ENCODE data around the gene CSTF1.

CSTF1 gene

GRCh38 chr20:56412949-56413348 lies 20.5 kb downstream of the CSTF1 start:
- no peaks in the 10 kb centered on the region for H3K79me1 ChIP-seq (ENCODE audit: low read depth, low read length)
- no peak overlapping the region for H3K4me2 ChIP-seq (ENCODE audit: insufficient read depth, low read length, poor library complexity, severe bottlenecking)
- no peak overlapping the region for H2BK12ac ChIP-seq (ENCODE audit: low read length)
- H3K27ac ChIP-seq (replicated peaks; ENCODE audit: low read length): no peak overlapping the region
- WGBS, 2 donors (ENCODE audit: extremely low coverage in 2 of 2, insufficient read length in 2 of 2, insufficient replicate concordance in 1 of 2): no CpG with 5 or more reads among the region's 3 CpGs
- H3K36me3 ChIP-seq (replicated peaks in 1 of 2; ENCODE audit: control insufficient read depth in 2 of 2, insufficient read depth in 2 of 2, low read length in 2 of 2): peaks cover 8 to 27% of the 10 kb centered on the region in 2 donors
- no peak overlapping the region for H4K91ac ChIP-seq (ENCODE audit: low read depth, low read length, poor library complexity)
- H3K4me1 ChIP-seq (ENCODE audit: control insufficient read depth in 2 of 2, insufficient read depth in 1 of 2, low read depth in 1 of 2, low read length in 2 of 2): no peaks in the 10 kb centered on the region
- peaks cover 0 to 2% of the 10 kb centered on the region in 2 donors for H3K9me3 ChIP-seq (replicated peaks in 1 of 2; ENCODE audit: control insufficient read depth in 2 of 2, insufficient read depth in 1 of 2, low read depth in 1 of 2, low read length in 2 of 2)
- H3K27me3 ChIP-seq (ENCODE audit: control insufficient read depth in 3 of 3, insufficient read depth in 3 of 3, low read depth in 1 of 3, low read length in 3 of 3): no peaks in the 10 kb centered on the region
- H3K9ac ChIP-seq (ENCODE audit: low read depth, low read length, poor library complexity): no peak overlapping the region
- H2BK120ac ChIP-seq (ENCODE audit: low read depth, low read length): no peak overlapping the region
- no peak for DNase-seq (ENCODE audit: low spot score)
- H4K8ac ChIP-seq (ENCODE audit: low read depth, low read length): no peak overlapping the region
- H2AFZ ChIP-seq (ENCODE audit: low read length): no peak overlapping the region
- H2AK5ac ChIP-seq (ENCODE audit: low read depth, low read length): no peak overlapping the region
- H3K18ac ChIP-seq (ENCODE audit: low read length): no peak overlapping the region
- H3K4me3 ChIP-seq (ENCODE audit: low read length in 2 of 2): no peak overlapping the region
- no peak overlapping the region for H3K4ac ChIP-seq (ENCODE audit: low read length)
- H3K14ac ChIP-seq (ENCODE audit: low read length): no peak overlapping the region
- no peak overlapping the region for H2BK15ac ChIP-seq (ENCODE audit: low read length)
- no peak overlapping the region for H2BK5ac ChIP-seq (ENCODE audit: low read length)
- no peak overlapping the region for H3K23ac ChIP-seq (ENCODE audit: low read depth, low read length, poor library complexity)

GRCh38 chr20:56414842-56415765 lies 22.7 kb downstream of the CSTF1 start:
- Histone ChIP-seq H2AK5ac (ENCODE audit: low read depth, low read length) (no peak overlapping the region), H3K23ac (ENCODE audit: low read depth, low read length, poor library complexity) (no peak overlapping the region), H3K27ac (replicated peaks; ENCODE audit: low read length) (no peak overlapping the region), H2BK12ac (ENCODE audit: low read length) (no peak overlapping the region), H3K27me3 (ENCODE audit: control insufficient read depth in 3 of 3, insufficient read depth in 3 of 3, low read depth in 1 of 3, low read length in 3 of 3) (no peaks in the 10 kb centered on the region), H3K36me3 (replicated peaks in 1 of 2; ENCODE audit: control insufficient read depth in 2 of 2, insufficient read depth in 2 of 2, low read length in 2 of 2) (peaks cover 3 to 9% of the 10 kb centered on the region in 2 donors), H4K8ac (ENCODE audit: low read depth, low read length) (no peak overlapping the region), H3K4me1 (ENCODE audit: control insufficient read depth in 2 of 2, insufficient read depth in 1 of 2, low read depth in 1 of 2, low read length in 2 of 2) (no peaks in the 10 kb centered on the region), H2BK120ac (ENCODE audit: low read depth, low read length) (no peak overlapping the region), H2BK5ac (ENCODE audit: low read length) (no peak overlapping the region), H3K14ac (ENCODE audit: low read length) (no peak overlapping the region), H3K79me1 (ENCODE audit: low read depth, low read length) (no peaks in the 10 kb centered on the region), H3K4me2 (ENCODE audit: insufficient read depth, low read length, poor library complexity, severe bottlenecking) (no peak overlapping the region), H4K91ac (ENCODE audit: low read depth, low read length, poor library complexity) (no peak overlapping the region), H3K9me3 (replicated peaks in 1 of 2; ENCODE audit: control insufficient read depth in 2 of 2, insufficient read depth in 1 of 2, low read depth in 1 of 2, low read length in 2 of 2) (peaks cover 0 to 2% of the 10 kb centered on the region in 2 donors), H3K4ac (ENCODE audit: low read length) (no peak overlapping the region), H3K9ac (ENCODE audit: low read depth, low read length, poor library complexity) (no peak overlapping the region), H2BK15ac (ENCODE audit: low read length) (no peak overlapping the region), H3K4me3 (ENCODE audit: low read length in 2 of 2) (no peak overlapping the region), H2AFZ (ENCODE audit: low read length) (no peak overlapping the region), H3K18ac (ENCODE audit: low read length) (no peak overlapping the region)
- no peak for DNase-seq (ENCODE audit: low spot score)
- WGBS, 2 donors (ENCODE audit: extremely low coverage in 2 of 2, insufficient read length in 2 of 2, insufficient replicate concordance in 1 of 2): no CpG with 5 or more reads among the region's 12 CpGs

GRCh38 chr20:56417402-56417801 lies 25.0 kb downstream of the CSTF1 start:
- no peak overlapping the region for H3K18ac ChIP-seq (ENCODE audit: low read length)
- H3K36me3 ChIP-seq (replicated peaks in 1 of 2; ENCODE audit: control insufficient read depth in 2 of 2, insufficient read depth in 2 of 2, low read length in 2 of 2): peaks cover 3 to 7% of the 10 kb centered on the region in 2 donors
- no peak overlapping the region for H4K8ac ChIP-seq (ENCODE audit: low read depth, low read length)
- H3K9ac ChIP-seq (ENCODE audit: low read depth, low read length, poor library complexity): no peak overlapping the region
- peaks cover 0 to 5% of the 10 kb centered on the region in 2 donors for H3K4me1 ChIP-seq (ENCODE audit: control insufficient read depth in 2 of 2, insufficient read depth in 1 of 2, low read depth in 1 of 2, low read length in 2 of 2)
- H3K79me1 ChIP-seq (ENCODE audit: low read depth, low read length): no peaks in the 10 kb centered on the region
- no CpG with 5 or more reads among the region's 7 CpGs for WGBS, 2 donors (ENCODE audit: extremely low coverage in 2 of 2, insufficient read length in 2 of 2, insufficient replicate concordance in 1 of 2)
- H2BK12ac ChIP-seq (ENCODE audit: low read length): no peak overlapping the region
- H3K4me3 ChIP-seq (ENCODE audit: low read length in 2 of 2): no peak overlapping the region
- H2BK5ac ChIP-seq (ENCODE audit: low read length): no peak overlapping the region
- H3K4ac ChIP-seq (ENCODE audit: low read length): no peak overlapping the region
- H4K91ac ChIP-seq (ENCODE audit: low read depth, low read length, poor library complexity): no peak overlapping the region
- H3K9me3 ChIP-seq (replicated peaks in 1 of 2; ENCODE audit: control insufficient read depth in 2 of 2, insufficient read depth in 1 of 2, low read depth in 1 of 2, low read length in 2 of 2): peaks cover 0 to 2% of the 10 kb centered on the region in 2 donors
- no peak overlapping the region for H3K14ac ChIP-seq (ENCODE audit: low read length)
- DNase-seq (ENCODE audit: low spot score): no peak
- H2AFZ ChIP-seq (ENCODE audit: low read length): no peak overlapping the region
- no peak overlapping the region for H3K27ac ChIP-seq (replicated peaks; ENCODE audit: low read length)
- H2BK15ac ChIP-seq (ENCODE audit: low read length): no peak overlapping the region
- no peaks in the 10 kb centered on the region for H3K27me3 ChIP-seq (ENCODE audit: control insufficient read depth in 3 of 3, insufficient read depth in 3 of 3, low read depth in 1 of 3, low read length in 3 of 3)
- no peak overlapping the region for H2AK5ac ChIP-seq (ENCODE audit: low read depth, low read length)
- no peak overlapping the region for H3K23ac ChIP-seq (ENCODE audit: low read depth, low read length, poor library complexity)
- H3K4me2 ChIP-seq (ENCODE audit: insufficient read depth, low read length, poor library complexity, severe bottlenecking): no peak overlapping the region
- H2BK120ac ChIP-seq (ENCODE audit: low read depth, low read length): no peak overlapping the region

- no peak overlapping the region for H2AFZ ChIP-seq (ENCODE audit: low read length)
- H3K27me3 ChIP-seq (ENCODE audit: control insufficient read depth in 3 of 3, insufficient read depth in 3 of 3, low read depth in 1 of 3, low read length in 3 of 3): no peaks in the 10 kb centered on the region
- DNase-seq (ENCODE audit: low spot score): no peak
- no peak overlapping the region for H2BK120ac ChIP-seq (ENCODE audit: low read depth, low read length)
- H3K23ac ChIP-seq (ENCODE audit: low read depth, low read length, poor library complexity): no peak overlapping the region
- H3K4me2 ChIP-seq (ENCODE audit: insufficient read depth, low read length, poor library complexity, severe bottlenecking): no peak overlapping the region
- WGBS, 2 donors (ENCODE audit: extremely low coverage in 2 of 2, insufficient read length in 2 of 2, insufficient replicate concordance in 1 of 2): no CpG with 5 or more reads among the region's 4 CpGs
- no peak overlapping the region for H2BK5ac ChIP-seq (ENCODE audit: low read length)
- no peak overlapping the region for H3K27ac ChIP-seq (replicated peaks; ENCODE audit: low read length)
- no peak overlapping the region for H2BK15ac ChIP-seq (ENCODE audit: low read length)
- H3K36me3 ChIP-seq (replicated peaks in 1 of 2; ENCODE audit: control insufficient read depth in 2 of 2, insufficient read depth in 2 of 2, low read length in 2 of 2): peaks cover 0 to 3% of the 10 kb centered on the region in 2 donors
- no peak overlapping the region for H3K4ac ChIP-seq (ENCODE audit: low read length)
- H3K4me1 ChIP-seq (ENCODE audit: control insufficient read depth in 2 of 2, insufficient read depth in 1 of 2, low read depth in 1 of 2, low read length in 2 of 2): peaks cover 0 to 10% of the 10 kb centered on the region in 2 donors
- H4K91ac ChIP-seq (ENCODE audit: low read depth, low read length, poor library complexity): no peak overlapping the region
- H4K8ac ChIP-seq (ENCODE audit: low read depth, low read length): no peak overlapping the region
- H3K14ac ChIP-seq (ENCODE audit: low read length): no peak overlapping the region
- H3K79me1 ChIP-seq (ENCODE audit: low read depth, low read length): no peaks in the 10 kb centered on the region
- no peak overlapping the region for H2BK12ac ChIP-seq (ENCODE audit: low read length)
- no peak overlapping the region for H2AK5ac ChIP-seq (ENCODE audit: low read depth, low read length)
- no peak overlapping the region for H3K18ac ChIP-seq (ENCODE audit: low read length)
- H3K9ac ChIP-seq (ENCODE audit: low read depth, low read length, poor library complexity): no peak overlapping the region
- peak overlapping the region in 1 of 2 donors; percentile 55 for H3K4me3 ChIP-seq (ENCODE audit: low read length in 2 of 2)
- no peaks in the 10 kb centered on the region for H3K9me3 ChIP-seq (replicated peaks in 1 of 2; ENCODE audit: control insufficient read depth in 2 of 2, insufficient read depth in 1 of 2, low read depth in 1 of 2, low read length in 2 of 2)
Measured at GRCh38 chr20:56417911-56418310, 25.5 kb downstream of the CSTF1 start.

Data from neuronal stem cell (in vitro differentiated cells).